GM19239 (cell line): ENCODE measurements around the gene NT5DC2.
A peak's percentile ranks its signal among the peaks of the same experiment; 100 is the strongest.

Experiments used
- DNase-seq: peaks from one replicate; pipeline ENCODE4 v3.0.0; 2011; ENCODE audit warnings: low spot score; ENCODE audit not compliant: insufficient read length
- FAIRE-seq: peaks from 2 replicates; lab custom pipeline; 2011; peaks lifted over from hg19 to GRCh38; lab: Jason Lieb, UNC

NT5DC2 gene

GRCh38 chr3:52533623-52534280, at the start of gene NT5DC2:
Gene NT5DC2, minus strand, starts transcription at chr3:52533857. Its CDS starts 120 bp downstream, at chr3:52533737.
- DNase-seq (peak; percentile 93), FAIRE-seq (no peak)

DNA sequence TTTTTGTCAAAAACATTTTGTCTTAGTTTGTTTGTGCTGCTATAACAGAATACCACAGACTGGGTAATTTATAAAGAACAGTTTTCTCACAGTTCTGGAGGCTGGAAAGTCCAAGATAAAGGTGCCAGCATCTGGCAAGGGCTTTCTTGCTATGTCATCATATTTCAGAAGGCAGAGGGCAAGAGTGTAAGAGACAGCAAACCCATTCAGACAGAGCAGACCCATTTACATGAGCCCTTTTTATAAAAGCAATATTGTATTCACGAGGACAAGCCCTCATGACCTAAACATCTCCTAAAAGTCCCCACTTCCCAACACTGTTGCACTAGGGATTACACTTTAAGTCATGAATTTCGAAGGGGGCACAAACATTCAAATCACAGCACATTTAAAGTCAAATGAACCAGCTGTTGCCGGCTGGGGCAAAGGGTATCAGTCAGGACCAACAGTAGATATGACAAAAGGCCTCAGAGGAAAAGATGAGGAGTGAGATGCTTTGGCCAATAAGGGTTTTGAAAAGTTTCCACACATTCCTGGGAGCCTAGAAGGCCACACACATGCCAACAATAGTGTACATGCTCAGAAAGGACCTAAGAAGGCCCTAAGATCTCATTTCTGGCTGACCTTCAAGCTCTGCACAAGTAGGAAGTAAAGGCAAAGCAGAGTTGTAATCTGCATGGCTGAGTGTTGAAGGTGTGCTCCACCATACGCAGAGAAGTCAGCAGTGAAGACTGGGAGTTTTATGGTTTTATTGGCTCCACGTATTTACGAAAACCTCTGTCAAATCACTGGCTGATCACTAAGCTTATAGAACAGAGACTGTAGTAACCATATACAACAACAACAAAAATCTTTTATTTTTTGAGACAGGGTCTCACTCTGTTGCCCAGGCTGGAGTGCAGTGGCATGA, 40.7 kb upstream of the NT5DC2 start:
- no peak for DNase-seq
- FAIRE-seq: no peak

GRCh38 chr3:52572221-52572620, 38.6 kb upstream of the NT5DC2 start:
- DNase-seq (no peak), FAIRE-seq (no peak)

- no peak for DNase-seq
- no peak for FAIRE-seq
Observed at GRCh38 chr3:52570076-52570475, 36.4 kb upstream of the NT5DC2 start.

DNA sequence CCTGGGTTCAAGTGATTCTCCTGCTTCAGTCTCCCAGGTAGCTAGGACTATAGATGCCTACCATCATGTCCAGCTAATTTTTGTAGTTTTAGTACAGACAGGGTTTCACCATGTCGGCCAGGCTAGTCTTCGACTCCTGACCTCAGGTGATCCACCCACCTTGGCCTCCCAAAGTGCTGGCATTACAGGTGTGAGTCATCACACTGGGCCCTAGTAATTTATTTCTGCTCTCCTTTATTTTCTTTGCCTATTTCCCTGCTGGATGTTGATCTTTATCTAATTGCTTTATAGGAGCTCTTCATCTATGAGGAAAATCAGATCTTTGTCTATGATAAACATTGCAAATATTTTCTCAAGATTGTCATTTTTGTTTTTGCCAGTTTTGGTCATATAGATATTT, 34.4 kb upstream of the NT5DC2 start:
- FAIRE-seq (no peak), DNase-seq (no peak)

- FAIRE-seq (no peak), DNase-seq (no peak)
Observed at GRCh38 chr3:52563984-52564383, 30.3 kb upstream of the NT5DC2 start.

DNA sequence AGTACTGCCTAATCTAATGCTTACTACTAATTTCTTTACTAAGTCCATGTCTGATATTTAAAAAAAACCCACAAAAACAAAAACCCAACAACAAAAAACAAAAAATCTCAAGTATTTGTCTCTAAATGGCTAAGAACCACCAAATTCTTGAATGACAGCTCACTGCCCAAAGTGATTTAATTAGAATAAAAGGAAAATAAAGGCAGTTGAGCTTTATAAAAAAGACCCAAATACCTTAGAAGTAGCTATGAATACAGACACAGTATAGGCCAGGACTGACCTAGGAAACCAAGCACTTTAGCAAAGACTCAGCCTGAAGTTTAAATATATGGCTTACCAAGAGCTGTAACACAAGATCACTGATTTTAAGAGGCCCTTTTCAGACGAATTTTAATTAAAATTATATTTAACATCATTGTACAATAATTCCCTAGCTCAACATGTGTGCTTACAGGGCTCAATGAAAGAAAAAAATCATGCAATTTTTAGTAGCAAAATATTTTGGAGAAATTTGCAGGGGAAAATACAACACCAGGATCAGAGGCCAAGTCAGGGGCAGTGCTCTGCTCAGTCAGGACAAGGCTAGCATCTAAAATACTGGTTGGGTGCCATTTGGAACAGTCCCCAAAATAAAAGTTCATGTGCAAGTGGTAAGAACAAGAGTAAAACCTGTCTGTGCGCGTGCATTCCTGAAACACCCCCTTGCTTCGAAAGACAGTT, 27.5 kb upstream of the NT5DC2 start:
- no peak for DNase-seq
- no peak for FAIRE-seq

GRCh38 chr3:52558436-52558835, 24.8 kb upstream of the NT5DC2 start:
- FAIRE-seq: no peak
- DNase-seq: no peak

- FAIRE-seq: no peak
Observed at GRCh38 chr3:52557011-52557960, 23.6 kb upstream of the NT5DC2 start.

GRCh38 chr3:52555056-52555455, 21.4 kb upstream of the NT5DC2 start:
- DNase-seq (no peak), FAIRE-seq (no peak)

More at GRCh38 chr3:52557011-52557960, 23.6 kb upstream of the NT5DC2 start:
- DNase-seq: no peak

- DNase-seq (no peak), FAIRE-seq (no peak)
Observed at GRCh38 chr3:52554026-52554755, 20.5 kb upstream of the NT5DC2 start.

- DNase-seq (no peak), FAIRE-seq (no peak)
Observed at GRCh38 chr3:52552089-52552488, 18.4 kb upstream of the NT5DC2 start.

DNA sequence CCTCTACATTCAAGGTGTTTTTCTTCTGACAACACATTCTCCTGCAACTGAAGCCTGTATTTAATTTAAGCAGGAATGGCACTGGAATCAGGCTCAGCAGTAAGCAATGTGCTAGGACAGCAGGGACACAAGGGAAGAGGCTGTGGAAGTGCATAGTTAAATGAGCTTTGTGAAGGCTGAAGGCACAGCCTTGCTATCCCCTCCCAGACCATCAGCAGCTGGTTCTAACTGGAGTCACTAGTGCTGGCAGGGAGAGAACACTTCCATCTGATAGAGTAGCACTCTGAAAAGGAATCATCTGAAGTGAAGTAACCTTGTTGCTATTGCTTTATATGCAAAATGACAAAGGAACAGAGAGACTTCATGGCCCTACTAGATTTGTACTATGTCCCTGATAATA, 17.5 kb upstream of the NT5DC2 start:
- FAIRE-seq (no peak), DNase-seq (no peak)

DNA sequence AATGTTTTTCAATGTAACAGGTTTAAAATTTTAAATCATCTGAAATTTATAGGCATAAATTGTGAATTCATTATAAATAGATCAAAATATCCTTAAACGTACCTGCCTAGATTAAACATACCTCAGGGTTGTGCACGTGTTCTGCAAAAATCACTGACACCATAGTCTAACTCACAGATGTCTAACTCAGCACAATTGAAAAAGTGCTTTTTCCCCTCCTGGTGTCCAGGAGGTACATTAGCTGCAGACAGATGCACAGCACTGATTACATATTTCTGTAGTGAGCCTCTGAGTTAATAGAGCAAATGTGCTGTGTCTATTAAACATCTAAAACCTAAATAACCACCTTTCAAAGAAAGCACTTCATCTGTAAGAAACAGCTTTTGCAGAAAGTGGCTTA, 13.5 kb upstream of the NT5DC2 start:
- DNase-seq (no peak), FAIRE-seq (peak; percentile 82)

GRCh38 chr3:52546111-52546901, 12.6 kb upstream of the NT5DC2 start:
- DNase-seq (no peak), FAIRE-seq (no peak)

- FAIRE-seq (no peak), DNase-seq (no peak)
Observed at GRCh38 chr3:52544937-52545336, 11.3 kb upstream of the NT5DC2 start.

DNA sequence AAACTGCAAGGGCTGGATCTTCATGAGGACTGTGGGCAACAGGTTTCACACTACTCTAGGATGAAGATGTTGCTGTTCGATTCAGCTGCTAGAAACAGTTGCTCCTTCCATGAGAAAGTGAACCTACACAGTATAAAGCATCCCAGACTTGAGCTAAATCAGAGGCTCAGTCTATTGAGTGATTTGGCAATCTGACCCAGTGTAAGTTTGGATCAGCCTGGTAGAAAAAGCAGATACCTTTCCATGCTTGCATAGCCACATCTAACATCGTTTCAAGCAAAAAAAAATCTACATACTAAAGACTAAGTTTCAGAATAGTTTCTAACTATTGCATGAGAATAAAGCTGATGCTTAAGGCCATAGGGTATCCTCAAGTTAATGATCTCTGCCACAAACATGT, 7.4 kb upstream of the NT5DC2 start:
- no peak for DNase-seq
- FAIRE-seq: no peak

- DNase-seq: no peak
- no peak for FAIRE-seq
Observed at GRCh38 chr3:52539010-52539653, 5.5 kb upstream of the NT5DC2 start.
